ENCODE results near the gene MAPKAPK3.

DNA sequence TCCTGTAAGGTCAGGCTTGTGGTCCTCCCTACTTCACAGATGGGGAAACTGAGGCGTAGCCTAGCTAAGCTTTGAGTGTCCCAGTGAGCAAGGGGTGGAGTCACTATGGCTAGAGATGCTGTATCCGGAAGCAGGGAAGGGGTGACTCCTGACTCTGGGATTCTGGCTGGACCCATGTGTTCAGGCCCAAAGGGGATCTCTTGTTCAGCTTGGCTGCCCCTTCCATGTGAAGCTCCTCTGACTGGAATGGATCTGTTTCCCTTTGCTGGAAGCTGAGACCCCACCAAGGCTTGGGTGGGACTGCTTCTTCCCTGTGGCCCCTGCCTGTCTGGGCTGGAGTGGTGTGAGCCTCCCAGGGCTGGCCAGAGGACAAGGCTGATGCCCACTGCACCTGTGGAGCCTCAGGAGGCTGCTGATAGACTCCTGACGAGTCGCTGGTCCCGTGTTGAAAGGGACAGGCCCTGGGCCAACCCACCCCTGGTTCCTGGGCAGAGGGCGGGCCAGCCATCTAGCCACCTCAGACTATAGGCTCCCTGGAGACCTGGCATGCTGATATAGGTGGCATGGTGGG is 1.0 kb downstream of the MAPKAPK3 start:
- TF ChIP-seq POLR2AphosphoS5 (IDR thresholded peaks at IDR 0.05; ENCODE audit: low read depth, low read length) (no peak), POLR2A (IDR thresholded peaks at IDR 0.05; ENCODE audit: control extremely low read depth in 1 of 2, low read depth in 2 of 2, low read length in 2 of 2) (no peak)
